ENCODE data around the gene TMEM53. TPM values are rescaled to one million over a fixed set of nuclear protein-coding genes. Genes with fewer than 3 reads are reported as not detected.

Gene TMEM53
- total and polyA plus RNA-seq, 2 donors (not counting 3 experiments of a cell fraction or from before 2014, with no cell fraction given), result 5.3 to 16.5 TPM

GRCh38 chr1:44720281-44720680, 46.0 kb upstream of the TMEM53 start:
- CTCF ChIA-PET, result no interaction called here
- Histone ChIP-seq H3K27ac (ENCODE audit: insufficient read depth, low read depth, low read length) (no peak overlapping the region), H3K79me2 (ENCODE audit: control insufficient read depth, insufficient read depth, low read length) (no peaks in the 10 kb centered on the region), H3K9me1 (replicated peaks; ENCODE audit: control insufficient read depth, extremely low read depth, insufficient read depth, low read length) (no peaks in the 10 kb centered on the region), H3K36me3 (ENCODE audit: control insufficient read depth in 2 of 2, extremely low read depth in 1 of 2, insufficient read depth in 2 of 2, low read length in 2 of 2) (no peaks in the 10 kb centered on the region), H3K9ac (replicated peaks; ENCODE audit: extremely low read depth, insufficient read depth, low read length) (no peak overlapping the region), H3K4me2 (ENCODE audit: insufficient read depth, low read length) (no peak overlapping the region), H2AFZ (ENCODE audit: low read depth, low read length) (no peak overlapping the region), H3K4me1 (ENCODE audit: control insufficient read depth, extremely low read depth, insufficient read depth, low read length) (no peaks in the 10 kb centered on the region), H4K20me1 (replicated peaks; ENCODE audit: control insufficient read depth, extremely low read depth, insufficient read depth, low read length) (no peaks in the 10 kb centered on the region), H3K27me3 (ENCODE audit: control insufficient read depth in 2 of 2, insufficient read depth in 2 of 2, low read length in 2 of 2) (peaks cover 3 to 4% of the 10 kb centered on the region in 2 experiments), H3K4me3 (replicated peaks in 1 of 3; ENCODE audit: insufficient read depth in 1 of 3, low read depth in 1 of 3, low read length in 3 of 3) (no peak overlapping the region), H3K9me3 (replicated peaks; ENCODE audit: control insufficient read depth, insufficient read depth, low read length) (no peaks in the 10 kb centered on the region)
- dilution Hi-C loops (cut with MboI; ENCODE audit: extremely low pct_ligation_motif_present, low sequenced_read_pairs) (no loop called here), intact Hi-C loops (cut with micrococcal nuclease) (no loop called here)
- POLR2A ChIA-PET, result no interaction called here
- FAIRE-seq (no peak), DNase-seq (ENCODE audit: low read depth, low spot score) (no peak)
- no peak for TF ChIP-seq POLR2A (IDR thresholded peaks at IDR 0.05; ENCODE audit: low read depth, low read length)
- TF ChIP-seq EZH2 (IDR thresholded peaks at IDR 0.05; ENCODE audit: borderline replicate concordance, low read depth, low read length, severe bottlenecking), result no peak
- no peak for TF ChIP-seq JUN (IDR thresholded peaks at IDR 0.05; ENCODE audit: borderline replicate concordance, insufficient read depth, insufficient read length, low read depth)
- no peak for TF ChIP-seq POLR2AphosphoS5 (IDR thresholded peaks at IDR 0.05; ENCODE audit: insufficient read depth, low read depth, low read length)
- TF ChIP-seq GATA2 (IDR thresholded peaks at IDR 0.05; ENCODE audit: insufficient read depth, insufficient read length, low read depth, low read length), result no peak
- TF ChIP-seq MYC (IDR thresholded peaks at IDR 0.05; ENCODE audit: low read depth, low read length), result no peak
- TF ChIP-seq FOS (IDR thresholded peaks at IDR 0.05; ENCODE audit: borderline replicate concordance, insufficient read depth, low read length), result no peak
- TF ChIP-seq MAX (IDR thresholded peaks at IDR 0.05; ENCODE audit: insufficient read depth, insufficient read length), result no peak
- TF ChIP-seq CTCF (IDR thresholded peaks at IDR 0.05; ENCODE audit: extremely low read depth in 1 of 2, insufficient read depth in 1 of 2, low read depth in 1 of 2, low read length in 2 of 2), result no peak
- BruUV-seq (replicated peaks), result no TSS peak

Measured in endothelial cell of umbilical vein (primary cell).